ENCODE results near the gene FOXP2. TPM values are rescaled to one million over a fixed set of nuclear protein-coding genes. Genes with fewer than 3 reads are reported as not detected.

The FOXP2 gene
- total RNA-seq, 1 experiment from 2014 or later = not detected

DNA sequence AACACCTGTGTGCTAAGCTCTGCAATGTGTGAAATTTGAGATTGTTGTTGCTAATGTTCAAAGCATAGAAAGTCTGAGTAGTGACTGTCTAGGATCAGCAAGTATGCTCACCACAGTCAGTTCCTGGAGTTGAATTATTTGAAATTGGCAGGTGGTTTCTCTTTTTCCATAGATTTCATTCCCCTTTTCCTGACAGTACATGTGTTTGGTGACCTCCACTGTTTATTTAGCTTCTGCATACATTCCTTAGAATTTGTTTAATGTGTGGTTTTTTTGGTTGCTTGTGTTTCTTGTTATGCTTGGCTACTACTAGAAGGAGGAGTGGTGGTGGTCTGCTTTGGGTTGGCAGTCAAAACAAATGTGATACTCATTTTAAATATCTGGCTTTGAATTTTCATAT lies 52.3 kb downstream of the FOXP2 start:
- Histone ChIP-seq H3K79me2 (ENCODE audit: low read length) (no peaks in the 10 kb centered on the region), H3K4me1 (ENCODE audit: insufficient read depth, low read length) (no peaks in the 10 kb centered on the region), H4K20me1 (ENCODE audit: low read length) (no peaks in the 10 kb centered on the region), H3K9me2 (replicated peaks; ENCODE audit: low read length) (no peaks in the 10 kb centered on the region), H3K4me3 (ENCODE audit: low read length) (no peak overlapping the region), H2AFZ (ENCODE audit: low read length) (no peak overlapping the region), H3K36me3 (ENCODE audit: low read depth, low read length) (no peaks in the 10 kb centered on the region), H3K27ac (ENCODE audit: low read length) (no peak overlapping the region), H3K9me3 (ENCODE audit: low read length) (no peaks in the 10 kb centered on the region), H3K27me3 (ENCODE audit: low read length) (peaks cover 33% of the 10 kb centered on the region), H3K4me2 (ENCODE audit: low read length) (no peak overlapping the region), H3K9ac (ENCODE audit: low read length) (no peak overlapping the region), H3F3A (ENCODE audit: low read length, unreplicated experiment) (no peaks in the 10 kb centered on the region)
- DNase-seq (no peak), ATAC-seq (no peak)
- intact Hi-C loops (cut with micrococcal nuclease) = no loop called here
- no TSS peak for BruUV-seq (replicated peaks)
- TF ChIP-seq EZH2phosphoT487 (IDR thresholded peaks at IDR 0.05; ENCODE audit: borderline replicate concordance, low read length) (no peak), EZH2 (IDR thresholded peaks at IDR 0.05; ENCODE audit: low read length, unreplicated experiment) (no peak)
- TF ChIP-seq, protein P1, sequence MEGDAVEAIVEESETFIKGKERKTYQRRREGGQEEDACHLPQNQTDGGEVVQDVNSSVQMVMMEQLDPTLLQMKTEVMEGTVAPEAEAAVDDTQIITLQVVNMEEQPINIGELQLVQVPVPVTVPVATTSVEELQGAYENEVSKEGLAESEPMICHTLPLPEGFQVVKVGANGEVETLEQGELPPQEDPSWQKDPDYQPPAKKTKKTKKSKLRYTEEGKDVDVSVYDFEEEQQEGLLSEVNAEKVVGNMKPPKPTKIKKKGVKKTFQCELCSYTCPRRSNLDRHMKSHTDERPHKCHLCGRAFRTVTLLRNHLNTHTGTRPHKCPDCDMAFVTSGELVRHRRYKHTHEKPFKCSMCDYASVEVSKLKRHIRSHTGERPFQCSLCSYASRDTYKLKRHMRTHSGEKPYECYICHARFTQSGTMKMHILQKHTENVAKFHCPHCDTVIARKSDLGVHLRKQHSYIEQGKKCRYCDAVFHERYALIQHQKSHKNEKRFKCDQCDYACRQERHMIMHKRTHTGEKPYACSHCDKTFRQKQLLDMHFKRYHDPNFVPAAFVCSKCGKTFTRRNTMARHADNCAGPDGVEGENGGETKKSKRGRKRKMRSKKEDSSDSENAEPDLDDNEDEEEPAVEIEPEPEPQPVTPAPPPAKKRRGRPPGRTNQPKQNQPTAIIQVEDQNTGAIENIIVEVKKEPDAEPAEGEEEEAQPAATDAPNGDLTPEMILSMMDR (conservative IDR thresholded peaks at IDR 0.05; ENCODE audit: low read depth, low read length) = no peak
- ChIA-PET POLR2A (ENCODE audit: unreplicated experiment) (no interaction called here), CTCF (no interaction called here)

DNA sequence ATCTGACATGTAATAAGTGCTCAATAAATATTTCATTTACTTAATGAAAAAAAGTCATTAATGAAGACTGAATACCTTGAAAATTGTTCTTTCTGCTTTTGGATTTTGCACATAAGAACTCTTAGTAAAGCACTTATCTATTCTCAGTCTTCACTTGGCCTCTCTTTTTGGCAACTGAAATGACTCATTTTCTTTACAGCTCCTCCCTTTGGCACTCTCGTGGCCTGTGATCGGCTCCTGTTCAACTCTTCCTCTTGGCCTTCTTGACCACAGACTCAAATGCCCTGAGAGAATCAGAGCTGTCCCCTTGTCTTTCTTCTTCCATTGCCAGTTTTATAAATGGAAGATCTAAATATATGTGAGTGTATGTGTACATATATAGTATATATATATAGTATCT lies 54.2 kb downstream of the FOXP2 start:
- Histone ChIP-seq H3K27me3 (ENCODE audit: low read length) (0 out of 2 replicates have a peak, but pooled peaks cover 16% of the 10 kb centered on the region), H3K9me2 (replicated peaks; ENCODE audit: low read length) (no peaks in the 10 kb centered on the region), H4K20me1 (ENCODE audit: low read length) (no peaks in the 10 kb centered on the region), H3K4me2 (ENCODE audit: low read length) (no peak overlapping the region), H3K27ac (ENCODE audit: low read length) (no peak overlapping the region), H3K9ac (ENCODE audit: low read length) (no peak overlapping the region), H3K36me3 (ENCODE audit: low read depth, low read length) (no peaks in the 10 kb centered on the region), H3K4me3 (ENCODE audit: low read length) (no peak overlapping the region), H2AFZ (ENCODE audit: low read length) (no peak overlapping the region), H3K4me1 (ENCODE audit: insufficient read depth, low read length) (no peaks in the 10 kb centered on the region), H3K9me3 (ENCODE audit: low read length) (no peaks in the 10 kb centered on the region), H3K79me2 (ENCODE audit: low read length) (no peaks in the 10 kb centered on the region), H3F3A (ENCODE audit: low read length, unreplicated experiment) (no peaks in the 10 kb centered on the region)
- CTCF ChIA-PET = no interaction called here
- DNase-seq (no peak), ATAC-seq (no peak)
- intact Hi-C loops (cut with micrococcal nuclease) = no loop called here
- POLR2A ChIA-PET (ENCODE audit: unreplicated experiment) = no interaction called here
- TF ChIP-seq EZH2 (IDR thresholded peaks at IDR 0.05; ENCODE audit: low read length, unreplicated experiment) (no peak), EZH2phosphoT487 (IDR thresholded peaks at IDR 0.05; ENCODE audit: borderline replicate concordance, low read length) (no peak)
- TF ChIP-seq, protein P1 (conservative IDR thresholded peaks at IDR 0.05; ENCODE audit: low read depth, low read length) = no peak
- no TSS peak for BruUV-seq (replicated peaks)

DNA sequence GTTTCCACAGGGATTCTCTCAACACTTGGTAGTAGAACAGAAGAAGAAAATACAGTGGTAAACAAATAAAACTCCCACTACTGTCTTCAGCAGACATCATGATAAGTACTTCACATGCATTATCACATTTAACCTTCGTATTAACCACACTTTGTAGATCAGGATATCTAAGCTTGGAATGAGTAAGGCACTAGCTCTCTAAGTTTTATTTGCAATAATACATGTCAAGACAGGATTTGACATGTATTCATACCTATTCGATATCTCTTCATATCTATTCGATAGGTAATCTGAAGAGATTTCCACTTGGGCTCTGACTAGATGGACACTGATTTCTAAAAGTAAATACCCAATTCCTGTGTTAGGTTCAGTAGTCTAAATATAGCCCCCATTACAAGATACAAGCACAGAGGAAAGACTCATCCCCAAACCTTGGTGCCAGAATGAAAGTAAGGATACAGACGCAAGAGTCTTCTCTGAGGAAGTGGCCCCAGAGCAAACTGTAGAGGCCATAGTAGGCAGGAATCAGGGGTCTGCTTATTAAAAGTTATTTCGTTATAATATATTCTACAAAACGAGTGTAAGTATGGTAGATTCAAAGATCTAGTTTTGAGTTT lies 58.4 kb downstream of the FOXP2 start:
- Histone ChIP-seq H3K4me3 (ENCODE audit: low read length) (no peak overlapping the region), H3K4me1 (ENCODE audit: insufficient read depth, low read length) (no peaks in the 10 kb centered on the region), H3K27me3 (ENCODE audit: low read length) (peaks cover 15% of the 10 kb centered on the region; the same call in 1 of the 2 replicates), H2AFZ (ENCODE audit: low read length) (no peak overlapping the region), H3K9me3 (ENCODE audit: low read length) (no peaks in the 10 kb centered on the region), H3K4me2 (ENCODE audit: low read length) (no peak overlapping the region), H3K9me2 (replicated peaks; ENCODE audit: low read length) (no peaks in the 10 kb centered on the region), H3K79me2 (ENCODE audit: low read length) (no peaks in the 10 kb centered on the region), H3K9ac (ENCODE audit: low read length) (no peak overlapping the region), H3K27ac (ENCODE audit: low read length) (no peak overlapping the region), H3K36me3 (ENCODE audit: low read depth, low read length) (no peaks in the 10 kb centered on the region), H4K20me1 (ENCODE audit: low read length) (no peaks in the 10 kb centered on the region), H3F3A (ENCODE audit: low read length, unreplicated experiment) (no peaks in the 10 kb centered on the region)
- DNase-seq (no peak), ATAC-seq (no peak)
- no TSS peak for BruUV-seq (replicated peaks)
- intact Hi-C loops (cut with micrococcal nuclease) = no loop called here
- ChIA-PET CTCF (no interaction called here), POLR2A (ENCODE audit: unreplicated experiment) (no interaction called here)
- TF ChIP-seq, protein P1 (conservative IDR thresholded peaks at IDR 0.05; ENCODE audit: low read depth, low read length) = no peak
- TF ChIP-seq EZH2phosphoT487 (IDR thresholded peaks at IDR 0.05; ENCODE audit: borderline replicate concordance, low read length) (no peak), EZH2 (IDR thresholded peaks at IDR 0.05; ENCODE audit: low read length, unreplicated experiment) (no peak)
